ENCODE results near the gene TRAPPC6A.

The TRAPPC6A gene

GRCh38 chr19:45151821-45152503 is 26.1 kb downstream of the TRAPPC6A start:
- H3K4me3 ChIP-seq (ENCODE audit: low read length), result no peak overlapping the region
- no peaks in the 10 kb centered on the region for H3K36me3 ChIP-seq (ENCODE audit: control insufficient read depth, low read depth, low read length)
- no peak overlapping the region for H3K27ac ChIP-seq (ENCODE audit: low read length)
- H3K9me3 ChIP-seq (ENCODE audit: control insufficient read depth, low read depth, low read length), result no peaks in the 10 kb centered on the region
- H3K4me1 ChIP-seq (ENCODE audit: control insufficient read depth, low read depth, low read length), result peaks cover 4% of the 10 kb centered on the region
- H3K27me3 ChIP-seq (ENCODE audit: control insufficient read depth, insufficient read depth, low read length), result peaks cover 36% of the 10 kb centered on the region
- H3K9ac ChIP-seq (ENCODE audit: low read length), result no peak overlapping the region

GRCh38 chr19:45151320-45151719 is 26.7 kb downstream of the TRAPPC6A start:
- peaks cover 36% of the 10 kb centered on the region for H3K27me3 ChIP-seq (ENCODE audit: control insufficient read depth, insufficient read depth, low read length)
- no peaks in the 10 kb centered on the region for H3K36me3 ChIP-seq (ENCODE audit: control insufficient read depth, low read depth, low read length)
- no peaks in the 10 kb centered on the region for H3K9me3 ChIP-seq (ENCODE audit: control insufficient read depth, low read depth, low read length)
- H3K4me1 ChIP-seq (ENCODE audit: control insufficient read depth, low read depth, low read length), result peaks cover 4% of the 10 kb centered on the region
- no peak overlapping the region for H3K4me3 ChIP-seq (ENCODE audit: low read length)
- H3K9ac ChIP-seq (ENCODE audit: low read length), result no peak overlapping the region
- H3K27ac ChIP-seq (ENCODE audit: low read length), result no peak overlapping the region

GRCh38 chr19:45150751-45151281 is 27.2 kb downstream of the TRAPPC6A start:
- Histone ChIP-seq H3K9me3 (ENCODE audit: control insufficient read depth, low read depth, low read length) (no peaks in the 10 kb centered on the region), H3K4me1 (ENCODE audit: control insufficient read depth, low read depth, low read length) (peaks cover 4% of the 10 kb centered on the region), H3K4me3 (ENCODE audit: low read length) (no peak overlapping the region), H3K36me3 (ENCODE audit: control insufficient read depth, low read depth, low read length) (no peaks in the 10 kb centered on the region), H3K27me3 (ENCODE audit: control insufficient read depth, insufficient read depth, low read length) (peaks cover 34% of the 10 kb centered on the region), H3K9ac (ENCODE audit: low read length) (no peak overlapping the region), H3K27ac (ENCODE audit: low read length) (no peak overlapping the region)

GRCh38 chr19:45150180-45150579 is 27.9 kb downstream of the TRAPPC6A start:
- Histone ChIP-seq H3K9ac (ENCODE audit: low read length) (no peak overlapping the region), H3K4me3 (ENCODE audit: low read length) (no peak overlapping the region), H3K9me3 (ENCODE audit: control insufficient read depth, low read depth, low read length) (no peaks in the 10 kb centered on the region), H3K27me3 (ENCODE audit: control insufficient read depth, insufficient read depth, low read length) (peaks cover 28% of the 10 kb centered on the region), H3K27ac (ENCODE audit: low read length) (no peak overlapping the region), H3K36me3 (ENCODE audit: control insufficient read depth, low read depth, low read length) (no peaks in the 10 kb centered on the region), H3K4me1 (ENCODE audit: control insufficient read depth, low read depth, low read length) (peaks cover 4% of the 10 kb centered on the region)

- Histone ChIP-seq H3K9ac (ENCODE audit: low read length) (no peak overlapping the region), H3K27ac (ENCODE audit: low read length) (no peak overlapping the region), H3K4me3 (ENCODE audit: low read length) (no peak overlapping the region), H3K9me3 (ENCODE audit: control insufficient read depth, low read depth, low read length) (no peaks in the 10 kb centered on the region), H3K27me3 (ENCODE audit: control insufficient read depth, insufficient read depth, low read length) (peaks cover 17% of the 10 kb centered on the region), H3K4me1 (ENCODE audit: control insufficient read depth, low read depth, low read length) (peaks cover 3% of the 10 kb centered on the region), H3K36me3 (ENCODE audit: control insufficient read depth, low read depth, low read length) (no peaks in the 10 kb centered on the region)
These were observed 28.9 kb downstream of the TRAPPC6A start for GRCh38 chr19:45149129-45149528.

GRCh38 chr19:45147835-45148676 is 30.0 kb downstream of the TRAPPC6A start:
- H3K4me1 ChIP-seq (ENCODE audit: control insufficient read depth, low read depth, low read length), result no peaks in the 10 kb centered on the region
- H3K9ac ChIP-seq (ENCODE audit: low read length), result no peak overlapping the region
- H3K9me3 ChIP-seq (ENCODE audit: control insufficient read depth, low read depth, low read length), result no peaks in the 10 kb centered on the region
- peaks cover 6% of the 10 kb centered on the region for H3K27me3 ChIP-seq (ENCODE audit: control insufficient read depth, insufficient read depth, low read length)
- no peak overlapping the region for H3K27ac ChIP-seq (ENCODE audit: low read length)
- no peaks in the 10 kb centered on the region for H3K36me3 ChIP-seq (ENCODE audit: control insufficient read depth, low read depth, low read length)
- no peak overlapping the region for H3K4me3 ChIP-seq (ENCODE audit: low read length)

GRCh38 chr19:45146741-45147205 is 31.3 kb downstream of the TRAPPC6A start:
- Histone ChIP-seq H3K27me3 (ENCODE audit: control insufficient read depth, insufficient read depth, low read length) (no peaks in the 10 kb centered on the region), H3K36me3 (ENCODE audit: control insufficient read depth, low read depth, low read length) (peaks cover 4% of the 10 kb centered on the region), H3K27ac (ENCODE audit: low read length) (no peak overlapping the region), H3K4me3 (ENCODE audit: low read length) (no peak overlapping the region), H3K9me3 (ENCODE audit: control insufficient read depth, low read depth, low read length) (no peaks in the 10 kb centered on the region), H3K9ac (ENCODE audit: low read length) (no peak overlapping the region), H3K4me1 (ENCODE audit: control insufficient read depth, low read depth, low read length) (no peaks in the 10 kb centered on the region)

GRCh38 chr19:45146251-45146650 is 31.8 kb downstream of the TRAPPC6A start:
- no peaks in the 10 kb centered on the region for H3K27me3 ChIP-seq (ENCODE audit: control insufficient read depth, insufficient read depth, low read length)
- H3K27ac ChIP-seq (ENCODE audit: low read length), result no peak overlapping the region
- H3K9ac ChIP-seq (ENCODE audit: low read length), result no peak overlapping the region
- H3K9me3 ChIP-seq (ENCODE audit: control insufficient read depth, low read depth, low read length), result no peaks in the 10 kb centered on the region
- peaks cover 4% of the 10 kb centered on the region for H3K36me3 ChIP-seq (ENCODE audit: control insufficient read depth, low read depth, low read length)
- H3K4me3 ChIP-seq (ENCODE audit: low read length), result no peak overlapping the region
- no peaks in the 10 kb centered on the region for H3K4me1 ChIP-seq (ENCODE audit: control insufficient read depth, low read depth, low read length)

GRCh38 chr19:45145270-45146189 is 32.5 kb downstream of the TRAPPC6A start:
- H3K36me3 ChIP-seq (ENCODE audit: control insufficient read depth, low read depth, low read length), result peaks cover 4% of the 10 kb centered on the region
- H3K9me3 ChIP-seq (ENCODE audit: control insufficient read depth, low read depth, low read length), result no peaks in the 10 kb centered on the region
- no peaks in the 10 kb centered on the region for H3K27me3 ChIP-seq (ENCODE audit: control insufficient read depth, insufficient read depth, low read length)
- no peak overlapping the region for H3K9ac ChIP-seq (ENCODE audit: low read length)
- no peak overlapping the region for H3K27ac ChIP-seq (ENCODE audit: low read length)
- no peaks in the 10 kb centered on the region for H3K4me1 ChIP-seq (ENCODE audit: control insufficient read depth, low read depth, low read length)
- no peak overlapping the region for H3K4me3 ChIP-seq (ENCODE audit: low read length)

- Histone ChIP-seq H3K27ac (ENCODE audit: low read length) (no peak overlapping the region), H3K4me1 (ENCODE audit: control insufficient read depth, low read depth, low read length) (no peaks in the 10 kb centered on the region), H3K4me3 (ENCODE audit: low read length) (no peak overlapping the region), H3K27me3 (ENCODE audit: control insufficient read depth, insufficient read depth, low read length) (no peaks in the 10 kb centered on the region), H3K9ac (ENCODE audit: low read length) (no peak overlapping the region), H3K36me3 (ENCODE audit: control insufficient read depth, low read depth, low read length) (peaks cover 4% of the 10 kb centered on the region), H3K9me3 (ENCODE audit: control insufficient read depth, low read depth, low read length) (no peaks in the 10 kb centered on the region)
These were observed 33.4 kb downstream of the TRAPPC6A start for GRCh38 chr19:45144431-45145269.
